GM23248 (cell line): Measurements from ENCODE around the gene CSMD2. TPM values are rescaled to one million over a fixed set of nuclear protein-coding genes. Genes with fewer than 3 reads are reported as not detected.

Experiments
- DNase-seq: peaks from one replicate; pipeline ENCODE4 v3.0.0-alpha.2; 2015
- H2AFZ ChIP-seq: fragments of 200-600 bp; sonication (generic); 2 replicates; pipeline ENCODE4 v1.6.1; 2016; ENCODE audit warnings: antibody characterized with exemption
- H3F3A ChIP-seq: fragments of 200-600 bp; sonication (generic); 2 replicates; pipeline ENCODE4 v1.6.1; 2016; ENCODE audit warnings: mild to moderate bottlenecking, antibody characterized with exemption, mixed run types; ENCODE audit not compliant: insufficient read depth
- H3K27ac ChIP-seq: fragments of 200-600 bp; sonication (generic); 2 replicates; pipeline ENCODE4 v1.5.1; 2016; ENCODE audit warnings: mild to moderate bottlenecking
- H3K27me3 ChIP-seq: fragments of 200-600 bp; sonication (generic); replicated peaks from 2 replicates; pipeline ENCODE4 v1.6.1; 2016; ENCODE audit warnings: mild to moderate bottlenecking; ENCODE audit not compliant: insufficient read depth
- H3K36me3 ChIP-seq: fragments of 200-600 bp; sonication (generic); 2 replicates; pipeline ENCODE4 v1.6.1; 2016; ENCODE audit warnings: low read depth, mild to moderate bottlenecking
- H3K4me1 ChIP-seq: fragments of 200-600 bp; sonication (generic); 2 replicates; pipeline ENCODE4 v1.6.1; 2016; ENCODE audit warnings: mild to moderate bottlenecking; ENCODE audit not compliant: insufficient read depth
- H3K4me2 ChIP-seq: fragments of 200-600 bp; sonication (generic); one replicate; pipeline ENCODE4 v1.6.1; 2016; ENCODE audit warnings: mild to moderate bottlenecking; ENCODE audit not compliant: unreplicated experiment
- H3K4me3 ChIP-seq: fragments of 200-600 bp; sonication (generic); 2 replicates; pipeline ENCODE4 v1.5.1; 2016; ENCODE audit warnings: mild to moderate bottlenecking
- H3K79me2 ChIP-seq: fragments of 200-600 bp; sonication (generic); 2 replicates; pipeline ENCODE4 v1.6.1; 2016; ENCODE audit warnings: mild to moderate bottlenecking; ENCODE audit not compliant: insufficient read depth
- H3K9ac ChIP-seq: fragments of 200-600 bp; sonication (generic); 2 replicates; pipeline ENCODE4 v1.6.1; 2016; ENCODE audit warnings: mild to moderate bottlenecking
- H3K9me2 ChIP-seq: fragments of 200-600 bp; sonication (generic); 2 replicates; pipeline ENCODE4 v1.6.1; 2016; ENCODE audit warnings: mixed run types, mild to moderate bottlenecking, moderate library complexity; ENCODE audit not compliant: insufficient read depth
- H3K9me3 ChIP-seq: fragments of 200-600 bp; sonication (generic); one replicate; pipeline ENCODE4 v1.6.1; 2017; ENCODE audit warnings: low read depth
- H4K20me1 ChIP-seq: fragments of 200-600 bp; sonication (generic); 2 replicates; pipeline ENCODE4 v1.6.0; 2016; ENCODE audit not compliant: insufficient read depth
- EZH2 ChIP-seq: fragments of 200-600 bp; sonication (generic); IDR thresholded peaks from 2 replicates; pipeline ENCODE4 v1.6.1; 2018; ENCODE audit warnings: antibody characterized with exemption, mild to moderate bottlenecking; ENCODE audit not compliant: insufficient read depth, poor library complexity, severe bottlenecking
- EZH2phosphoT487 ChIP-seq: fragments of 200-600 bp; sonication (generic); IDR thresholded peaks from 2 replicates; pipeline ENCODE4 v1.6.1; 2018; ENCODE audit warnings: antibody characterized with exemption, moderate library complexity, mild to moderate bottlenecking, low read depth; ENCODE audit not compliant: insufficient read depth
- WGBS, 2 experiments: methylation state at CpG; one replicate each; pipeline ENCODE4 v1.1.6; 2015 to 2017; ENCODE audit warnings: low lambda C conversion rate in 2 of 2, low coverage in 1 of 2; ENCODE audit errors: missing lambda C conversion rate in 2 of 2; 5-methylcytosine and 5-hydroxymethylcytosine counted together
- in situ Hi-C: fragments of 300-500 bp; cut with MboI; formaldehyde crosslinking; loops from 2 replicates; pipeline ENCODE4 v1.15.0; 2020
- polyA plus RNA-seq: library from polyadenylated mRNA; unstranded; fragments of >200 nt; fragmentation: Nextera tagmentation; extraction: Ambion mirVana; gene quantifications from 2 replicates; pipeline ENCODE4 v1.2.1, GENCODE V29; 2016
- total RNA-seq: library from RNA; depleted of rRNA; stranded (reverse); fragments of >200 nt; shearing (Covaris generic); gene quantifications from 2 replicates; pipeline ENCODE4 v1.2.3, GENCODE V29; 2014

CSMD2 gene
- total and polyA plus RNA-seq, 2 experiments from 2014 or later: 4.5 to 7.1 TPM

- Histone ChIP-seq H3K9me3 (no peaks in the 10 kb centered on the region), H3K9ac (no peak overlapping the region), H3K79me2 (no peaks in the 10 kb centered on the region), H3F3A (peaks cover 35% of the 10 kb centered on the region), H3K4me3 (no peak overlapping the region), H4K20me1 (no peaks in the 10 kb centered on the region), H3K9me2 (no peaks in the 10 kb centered on the region), H2AFZ (no peak overlapping the region), H3K36me3 (0 out of 2 replicates have a peak, but pooled peaks cover 7% of the 10 kb centered on the region), H3K27me3 (no peaks in the 10 kb centered on the region), H3K4me1 (peaks cover 41% of the 10 kb centered on the region), H3K4me2 (peak overlapping the region; percentile 11), H3K27ac (peak overlapping the region; percentile 14; the same call in 1 of the 2 replicates)
- WGBS, 2 experiments: 10 to 12% methylated on average over 6 of the region's 6 CpGs
- in situ Hi-C loops: no loop called here
- TF ChIP-seq EZH2 (no peak), EZH2phosphoT487 (no peak)
- peak; percentile 71 for DNase-seq
Observed at GRCh38 chr1:33712186-33712585, 452.8 kb downstream of the CSMD2 start.

- Histone ChIP-seq H3K4me3 (no peak overlapping the region), H4K20me1 (no peaks in the 10 kb centered on the region), H3K36me3 (0 out of 2 replicates have a peak, but pooled peaks cover 3% of the 10 kb centered on the region), H3K4me2 (peak overlapping the region; percentile 11), H3K27me3 (no peaks in the 10 kb centered on the region), H3K9me3 (no peaks in the 10 kb centered on the region), H2AFZ (no peak overlapping the region), H3K79me2 (no peaks in the 10 kb centered on the region), H3K4me1 (peaks cover 41% of the 10 kb centered on the region), H3F3A (peaks cover 35% of the 10 kb centered on the region), H3K27ac (peak overlapping the region; percentile 62), H3K9ac (no peak overlapping the region), H3K9me2 (no peaks in the 10 kb centered on the region)
- DNase-seq: no peak
- TF ChIP-seq EZH2phosphoT487 (no peak), EZH2 (no peak)
- WGBS, 2 experiments: 54 to 59% methylated on average over 6 of the region's 6 CpGs
- in situ Hi-C loops: no loop called here
Observed at GRCh38 chr1:33711511-33711910, 453.5 kb downstream of the CSMD2 start.

GRCh38 chr1:33710967-33711366 lies 454.1 kb downstream of the CSMD2 start:
- H3F3A ChIP-seq: peaks cover 35% of the 10 kb centered on the region
- H3K79me2 ChIP-seq: no peaks in the 10 kb centered on the region
- peak overlapping the region; percentile 11 for H3K4me2 ChIP-seq
- H3K9ac ChIP-seq: no peak overlapping the region
- peak; percentile 75 for DNase-seq
- H3K27me3 ChIP-seq: no peaks in the 10 kb centered on the region
- H3K9me3 ChIP-seq: no peaks in the 10 kb centered on the region
- H3K9me2 ChIP-seq: no peaks in the 10 kb centered on the region
- WGBS, 2 experiments: 0 to 5% methylated on average over 2 of the region's 2 CpGs
- H2AFZ ChIP-seq: no peak overlapping the region
- no peaks in the 10 kb centered on the region for H4K20me1 ChIP-seq
- peak overlapping the region; percentile 62 for H3K27ac ChIP-seq
- no peak overlapping the region for H3K4me3 ChIP-seq
- H3K4me1 ChIP-seq: peaks cover 41% of the 10 kb centered on the region
- 0 out of 2 replicates have a peak, but pooled peaks cover 3% of the 10 kb centered on the region for H3K36me3 ChIP-seq
- in situ Hi-C loops: no loop called here
- TF ChIP-seq EZH2phosphoT487 (no peak), EZH2 (no peak)

GRCh38 chr1:33709783-33710718 lies 455.0 kb downstream of the CSMD2 start:
- Histone ChIP-seq H3K4me2 (peak overlapping the region; percentile 62), H3K79me2 (no peaks in the 10 kb centered on the region), H2AFZ (no peak overlapping the region), H3K9me3 (no peaks in the 10 kb centered on the region), H3K9ac (peak overlapping the region; percentile 27; the same call in 1 of the 2 replicates), H3K27ac (peak overlapping the region; percentile 62), H4K20me1 (no peaks in the 10 kb centered on the region), H3K36me3 (0 out of 2 replicates have a peak, but pooled peaks cover 3% of the 10 kb centered on the region), H3K27me3 (no peaks in the 10 kb centered on the region), H3K4me3 (no peak overlapping the region), H3F3A (peaks cover 35% of the 10 kb centered on the region), H3K9me2 (no peaks in the 10 kb centered on the region), H3K4me1 (peaks cover 41% of the 10 kb centered on the region)
- in situ Hi-C loops: no loop called here
- 39 to 40% methylated on average over 6 of the region's 6 CpGs for WGBS, 2 experiments
- DNase-seq: peak; percentile 86
- no peak for TF ChIP-seq EZH2phosphoT487
- TF ChIP-seq EZH2: no peak
